ENCODE results near the gene ARID3A. TPM values are rescaled to one million over a fixed set of nuclear protein-coding genes. Genes with fewer than 3 reads are reported as not detected.

ARID3A gene
- total RNA-seq, 1 donor from 2014 or later: 106 TPM

DNA sequence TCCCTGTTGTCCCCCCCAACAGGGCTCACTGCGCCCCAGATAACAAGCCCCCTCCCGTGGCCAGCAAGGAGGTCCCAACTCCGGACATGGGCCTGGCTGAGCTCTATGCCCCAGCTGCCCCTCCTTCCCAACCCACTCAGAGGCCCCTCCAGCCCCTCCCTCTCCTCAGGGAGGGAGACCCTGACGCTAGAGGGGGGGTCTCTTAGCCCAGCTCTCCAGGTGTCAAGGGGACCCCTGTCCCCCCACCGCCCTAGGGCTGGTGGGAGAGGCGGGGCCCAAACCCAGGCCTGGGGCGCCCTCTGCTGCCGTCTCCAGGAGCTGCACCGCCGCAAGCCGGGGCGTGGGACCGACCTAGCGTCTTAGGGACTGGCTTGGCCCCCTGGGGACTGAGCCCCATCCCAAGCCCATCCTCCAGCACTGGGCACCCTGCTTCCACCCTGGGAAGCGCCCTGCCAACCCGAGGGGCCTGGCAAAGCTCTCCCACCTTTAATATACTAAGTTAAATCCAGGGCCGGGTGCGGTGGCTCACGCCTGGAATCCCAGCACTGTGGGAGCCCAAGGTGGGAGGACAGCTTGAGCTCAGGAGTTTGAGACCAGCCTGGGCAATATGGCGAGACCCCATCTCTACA lies 75.8 kb downstream of the ARID3A start:
- Mint-ChIP-seq H3K27ac (ENCODE audit: unreplicated experiment) (no peak overlapping the region), H3K9me3 (ENCODE audit: unreplicated experiment) (no peaks in the 10 kb centered on the region), H3K4me1 (ENCODE audit: low read depth, unreplicated experiment) (no peaks in the 10 kb centered on the region), H3K4me3 (ENCODE audit: unreplicated experiment) (no peak overlapping the region), H3K36me3 (ENCODE audit: low read depth, unreplicated experiment) (peaks cover under 1% of the 10 kb centered on the region), H3K27me3 (ENCODE audit: low read depth, unreplicated experiment) (peaks cover 24% of the 10 kb centered on the region)
- TF ChIP-seq EZH2 (IDR thresholded peaks at IDR 0.05; ENCODE audit: insufficient read depth, low read length): no peak
- TF ChIP-seq, protein P1, sequence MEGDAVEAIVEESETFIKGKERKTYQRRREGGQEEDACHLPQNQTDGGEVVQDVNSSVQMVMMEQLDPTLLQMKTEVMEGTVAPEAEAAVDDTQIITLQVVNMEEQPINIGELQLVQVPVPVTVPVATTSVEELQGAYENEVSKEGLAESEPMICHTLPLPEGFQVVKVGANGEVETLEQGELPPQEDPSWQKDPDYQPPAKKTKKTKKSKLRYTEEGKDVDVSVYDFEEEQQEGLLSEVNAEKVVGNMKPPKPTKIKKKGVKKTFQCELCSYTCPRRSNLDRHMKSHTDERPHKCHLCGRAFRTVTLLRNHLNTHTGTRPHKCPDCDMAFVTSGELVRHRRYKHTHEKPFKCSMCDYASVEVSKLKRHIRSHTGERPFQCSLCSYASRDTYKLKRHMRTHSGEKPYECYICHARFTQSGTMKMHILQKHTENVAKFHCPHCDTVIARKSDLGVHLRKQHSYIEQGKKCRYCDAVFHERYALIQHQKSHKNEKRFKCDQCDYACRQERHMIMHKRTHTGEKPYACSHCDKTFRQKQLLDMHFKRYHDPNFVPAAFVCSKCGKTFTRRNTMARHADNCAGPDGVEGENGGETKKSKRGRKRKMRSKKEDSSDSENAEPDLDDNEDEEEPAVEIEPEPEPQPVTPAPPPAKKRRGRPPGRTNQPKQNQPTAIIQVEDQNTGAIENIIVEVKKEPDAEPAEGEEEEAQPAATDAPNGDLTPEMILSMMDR (IDR thresholded peaks at IDR 0.05; ENCODE audit: insufficient read depth, low read depth, low read length): peak; percentile 41
- Histone ChIP-seq H3K79me2 (ENCODE audit: insufficient read depth, low read length) (no peaks in the 10 kb centered on the region), H2AFZ (ENCODE audit: low read depth, low read length) (no peak overlapping the region), H3K36me3 (ENCODE audit: insufficient read depth, low read length) (no peaks in the 10 kb centered on the region), H3K4me2 (ENCODE audit: low read length) (no peak overlapping the region), H3K27ac (ENCODE audit: low read depth, low read length) (no peak overlapping the region), H3K4me1 (ENCODE audit: insufficient read depth, low read length) (no peaks in the 10 kb centered on the region), H3K9ac (ENCODE audit: low read length) (no peak overlapping the region), H3K4me3 (ENCODE audit: insufficient read depth, low read depth, low read length) (no peak overlapping the region), H4K20me1 (ENCODE audit: insufficient read depth, low read length) (peaks cover 10% of the 10 kb centered on the region), H3K9me3 (ENCODE audit: insufficient read depth, low read depth, low read length) (no peaks in the 10 kb centered on the region), H3K27me3 (ENCODE audit: insufficient read depth, low read length) (peaks cover 30% of the 10 kb centered on the region)
- no peak for DNase-seq (ENCODE audit: low read depth)
- FAIRE-seq: no peak

- H3K27me3 ChIP-seq (ENCODE audit: insufficient read depth, low read length): peaks cover 26% of the 10 kb centered on the region
- peak overlapping the region; percentile 16 for H3K4me3 Mint-ChIP-seq (ENCODE audit: unreplicated experiment)
- FAIRE-seq (no peak), DNase-seq (ENCODE audit: low read depth) (no peak)
- H3K4me2 ChIP-seq (ENCODE audit: low read length): no peak overlapping the region
- H3K9me3 Mint-ChIP-seq (ENCODE audit: unreplicated experiment): no peaks in the 10 kb centered on the region
- H3K4me3 ChIP-seq (ENCODE audit: insufficient read depth, low read depth, low read length): no peak overlapping the region
- no peak for TF ChIP-seq EZH2 (IDR thresholded peaks at IDR 0.05; ENCODE audit: insufficient read depth, low read length)
- TF ChIP-seq, protein P1 (IDR thresholded peaks at IDR 0.05; ENCODE audit: insufficient read depth, low read depth, low read length): no peak
- no peaks in the 10 kb centered on the region for H3K9me3 ChIP-seq (ENCODE audit: insufficient read depth, low read depth, low read length)
- H2AFZ ChIP-seq (ENCODE audit: low read depth, low read length): no peak overlapping the region
- no peaks in the 10 kb centered on the region for H3K79me2 ChIP-seq (ENCODE audit: insufficient read depth, low read length)
- H3K36me3 Mint-ChIP-seq (ENCODE audit: low read depth, unreplicated experiment): no peaks in the 10 kb centered on the region
- no peaks in the 10 kb centered on the region for H3K36me3 ChIP-seq (ENCODE audit: insufficient read depth, low read length)
- H3K4me1 ChIP-seq (ENCODE audit: insufficient read depth, low read length): no peaks in the 10 kb centered on the region
- H3K9ac ChIP-seq (ENCODE audit: low read length): no peak overlapping the region
- peaks cover 23% of the 10 kb centered on the region for H3K27me3 Mint-ChIP-seq (ENCODE audit: low read depth, unreplicated experiment)
- peaks cover 14% of the 10 kb centered on the region for H4K20me1 ChIP-seq (ENCODE audit: insufficient read depth, low read length)
- no peak overlapping the region for H3K27ac Mint-ChIP-seq (ENCODE audit: unreplicated experiment)
- no peak overlapping the region for H3K27ac ChIP-seq (ENCODE audit: low read depth, low read length)
- no peaks in the 10 kb centered on the region for H3K4me1 Mint-ChIP-seq (ENCODE audit: low read depth, unreplicated experiment)
These were observed 76.8 kb downstream of the ARID3A start for GRCh38 chr19:1002600-1002999.

DNA sequence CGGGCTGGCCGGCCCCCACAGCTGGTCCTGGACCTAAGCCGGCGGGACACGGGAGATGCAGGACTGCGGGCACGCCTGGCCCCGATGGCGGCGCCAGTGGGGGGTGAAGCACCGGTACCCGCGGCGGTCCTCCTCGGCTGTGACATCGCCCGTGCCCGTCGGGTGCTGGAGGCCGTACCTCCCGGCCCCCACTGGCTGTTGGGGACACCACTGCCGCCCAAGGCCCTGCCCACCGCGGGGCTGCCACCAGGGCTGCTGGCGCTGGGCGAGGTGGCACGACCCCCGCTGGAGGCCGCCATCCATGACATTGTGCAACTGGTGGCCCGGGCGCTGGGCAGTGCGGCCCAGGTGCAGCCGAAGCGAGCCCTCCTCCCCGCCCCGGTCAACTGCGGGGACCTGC lies 77.4 kb downstream of the ARID3A start:
- Histone ChIP-seq H2AFZ (ENCODE audit: low read depth, low read length) (no peak overlapping the region), H4K20me1 (ENCODE audit: insufficient read depth, low read length) (peaks cover 10% of the 10 kb centered on the region), H3K4me3 (ENCODE audit: insufficient read depth, low read depth, low read length) (no peak overlapping the region), H3K9me3 (ENCODE audit: insufficient read depth, low read depth, low read length) (no peaks in the 10 kb centered on the region), H3K36me3 (ENCODE audit: insufficient read depth, low read length) (no peaks in the 10 kb centered on the region), H3K79me2 (ENCODE audit: insufficient read depth, low read length) (no peaks in the 10 kb centered on the region), H3K27ac (ENCODE audit: low read depth, low read length) (no peak overlapping the region), H3K4me2 (ENCODE audit: low read length) (no peak overlapping the region), H3K27me3 (ENCODE audit: insufficient read depth, low read length) (peaks cover 20% of the 10 kb centered on the region), H3K4me1 (ENCODE audit: insufficient read depth, low read length) (no peaks in the 10 kb centered on the region), H3K9ac (ENCODE audit: low read length) (no peak overlapping the region)
- H3K4me3 Mint-ChIP-seq (ENCODE audit: unreplicated experiment): no peak overlapping the region
- no peak for FAIRE-seq
- H3K36me3 Mint-ChIP-seq (ENCODE audit: low read depth, unreplicated experiment): no peaks in the 10 kb centered on the region
- H3K27me3 Mint-ChIP-seq (ENCODE audit: low read depth, unreplicated experiment): peaks cover 17% of the 10 kb centered on the region
- H3K4me1 Mint-ChIP-seq (ENCODE audit: low read depth, unreplicated experiment): no peaks in the 10 kb centered on the region
- DNase-seq (ENCODE audit: low read depth): no peak
- no peak overlapping the region for H3K27ac Mint-ChIP-seq (ENCODE audit: unreplicated experiment)
- TF ChIP-seq EZH2 (IDR thresholded peaks at IDR 0.05; ENCODE audit: insufficient read depth, low read length): no peak
- TF ChIP-seq, protein P1 (IDR thresholded peaks at IDR 0.05; ENCODE audit: insufficient read depth, low read depth, low read length): no peak
- H3K9me3 Mint-ChIP-seq (ENCODE audit: unreplicated experiment): no peaks in the 10 kb centered on the region

Measured in astrocyte (in vitro differentiated cells and primary cell).